Suprapubic skin (tissue), 4 donors: ENCODE data around the gene ZFP64. TPM values are rescaled to one million over a fixed set of nuclear protein-coding genes. Genes with fewer than 3 reads are reported as not detected.
"Not testable (repeated sequence)": the region's sequence is repeated elsewhere in the genome, so short reads cannot be mapped to it uniquely, and the experiment has no call there.

Experiments
- DNase-seq, 2 donors: peaks; one replicate each; pipeline ENCODE4 v3.0.0-alpha.2; 2019; ENCODE audit warnings: low spot score in 2 of 2
- H3K27ac ChIP-seq: fragments of 200-600 bp; sonication (generic); one replicate; pipeline ENCODE4 v1.5.1; 2019
- H3K27me3 ChIP-seq: fragments of 200-600 bp; sonication (generic); one replicate; pipeline ENCODE4 v1.5.1; 2019
- H3K36me3 ChIP-seq: fragments of 200-600 bp; sonication (generic); one replicate; pipeline ENCODE4 v1.5.1; 2019
- H3K4me1 ChIP-seq: fragments of 200-600 bp; sonication (generic); one replicate; pipeline ENCODE4 v1.5.1; 2019
- H3K4me3 ChIP-seq: fragments of 200-600 bp; sonication (generic); one replicate; pipeline ENCODE4 v1.5.1; 2019; ENCODE audit warnings: mild to moderate bottlenecking
- H3K9me3 ChIP-seq: fragments of 200-600 bp; sonication (generic); one replicate; pipeline ENCODE4 v1.5.1; 2019
- EP300 ChIP-seq: sonication (generic); formaldehyde crosslinking; IDR thresholded peaks from one replicate; pipeline ENCODE4 v1.6.1; 2017; ENCODE audit warnings: antibody characterized with exemption
- POLR2A ChIP-seq, 2 donors: fragments of 450-650 bp; IDR thresholded peaks; one replicate each; pipeline ENCODE4 v1.6.1; 2017; ENCODE audit warnings: antibody characterized with exemption in 2 of 2, mild to moderate bottlenecking in 2 of 2, moderate library complexity in 2 of 2
- POLR2AphosphoS5 ChIP-seq, 3 donors: sonication (generic); formaldehyde crosslinking; IDR thresholded peaks; one replicate each; pipeline ENCODE4 v1.6.1; 2017; ENCODE audit warnings: antibody characterized with exemption in 3 of 3
- WGBS: methylation state at CpG from one replicate; pipeline ENCODE4 v1.1.5; 2018; 5-methylcytosine and 5-hydroxymethylcytosine counted together
- total RNA-seq, 4 donors: library from RNA; depleted of rRNA; stranded (reverse); fragments of >200 nt; gene quantifications; one replicate each; pipeline ENCODE4 v1.1.0, GENCODE V29; 2016
- TF ChIP-seq, protein P1 (sequence below), 2 donors: fragments of 200-600 bp in 1 of 2; fragments of 450-650 bp in 1 of 2; sonication (generic) in 1 of 2; IDR thresholded peaks; one replicate each; pipeline ENCODE4 v1.5.1; 2016 to 2019; ENCODE audit warnings: antibody characterized with exemption in 2 of 2, mild to moderate bottlenecking in 1 of 2, moderate library complexity in 1 of 2

ZFP64 gene
- total RNA-seq, 4 donors from 2014 or later = 25.1 to 33.8 (median 28.2) TPM

DNA sequence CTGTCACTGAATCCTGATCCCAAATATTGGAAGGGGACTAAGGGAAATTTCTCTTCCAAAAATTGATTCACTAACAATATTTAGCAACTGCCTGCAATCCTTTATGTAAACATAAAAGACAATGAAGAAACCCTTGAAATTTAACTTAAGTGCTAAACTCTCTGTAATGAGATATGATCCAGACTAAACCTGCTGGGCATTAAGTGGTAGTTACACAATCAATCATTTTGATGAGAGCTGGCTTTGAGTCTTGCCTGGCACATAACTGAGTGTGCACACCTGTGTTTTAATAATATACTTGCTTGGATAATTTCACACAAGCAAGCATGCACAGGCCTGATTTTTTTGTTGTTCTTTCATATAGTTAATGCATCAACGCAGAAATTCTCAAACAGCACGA is 9.8 kb upstream of the ZFP64 start:
- H3K36me3 ChIP-seq = no peaks in the 10 kb centered on the region
- no peak for DNase-seq
- TF ChIP-seq POLR2AphosphoS5 (IDR thresholded peaks at IDR 0.05) (no peak), EP300 (no peak), POLR2A (IDR thresholded peaks at IDR 0.05) (no peak)
- TF ChIP-seq, protein P1, sequence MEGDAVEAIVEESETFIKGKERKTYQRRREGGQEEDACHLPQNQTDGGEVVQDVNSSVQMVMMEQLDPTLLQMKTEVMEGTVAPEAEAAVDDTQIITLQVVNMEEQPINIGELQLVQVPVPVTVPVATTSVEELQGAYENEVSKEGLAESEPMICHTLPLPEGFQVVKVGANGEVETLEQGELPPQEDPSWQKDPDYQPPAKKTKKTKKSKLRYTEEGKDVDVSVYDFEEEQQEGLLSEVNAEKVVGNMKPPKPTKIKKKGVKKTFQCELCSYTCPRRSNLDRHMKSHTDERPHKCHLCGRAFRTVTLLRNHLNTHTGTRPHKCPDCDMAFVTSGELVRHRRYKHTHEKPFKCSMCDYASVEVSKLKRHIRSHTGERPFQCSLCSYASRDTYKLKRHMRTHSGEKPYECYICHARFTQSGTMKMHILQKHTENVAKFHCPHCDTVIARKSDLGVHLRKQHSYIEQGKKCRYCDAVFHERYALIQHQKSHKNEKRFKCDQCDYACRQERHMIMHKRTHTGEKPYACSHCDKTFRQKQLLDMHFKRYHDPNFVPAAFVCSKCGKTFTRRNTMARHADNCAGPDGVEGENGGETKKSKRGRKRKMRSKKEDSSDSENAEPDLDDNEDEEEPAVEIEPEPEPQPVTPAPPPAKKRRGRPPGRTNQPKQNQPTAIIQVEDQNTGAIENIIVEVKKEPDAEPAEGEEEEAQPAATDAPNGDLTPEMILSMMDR (IDR thresholded peaks at IDR 0.05) = no peak
- WGBS = 52% methylated on average over 2 of the region's 2 CpGs
- H3K9me3 ChIP-seq = no peaks in the 10 kb centered on the region
- no peaks in the 10 kb centered on the region for H3K4me1 ChIP-seq
- no peak overlapping the region for H3K4me3 ChIP-seq
- H3K27ac ChIP-seq = no peak overlapping the region
- no peaks in the 10 kb centered on the region for H3K27me3 ChIP-seq

DNA sequence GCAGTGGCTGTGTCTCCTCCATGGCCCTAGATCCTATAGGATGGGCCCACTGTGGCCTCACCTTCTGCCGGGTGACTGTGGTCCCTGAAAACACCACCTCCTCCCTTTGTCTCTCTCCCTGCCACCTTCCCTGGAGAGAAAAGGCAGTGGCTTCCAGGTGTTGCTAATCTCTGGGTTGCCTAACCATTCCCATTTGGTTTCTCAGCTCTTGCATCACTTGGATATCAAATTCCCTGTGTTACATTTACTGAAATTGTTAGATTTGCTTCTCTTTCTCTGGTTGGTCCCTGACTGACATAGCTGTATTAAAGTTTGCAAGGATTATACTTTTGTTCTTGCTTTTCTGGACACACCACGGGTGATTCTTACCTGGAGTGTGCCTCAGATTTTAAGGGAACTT is 9.3 kb upstream of the ZFP64 start:
- H3K4me1 ChIP-seq = no peaks in the 10 kb centered on the region
- DNase-seq = no peak
- 68% methylated on average over 2 of the region's 2 CpGs for WGBS
- no peaks in the 10 kb centered on the region for H3K9me3 ChIP-seq
- H3K36me3 ChIP-seq = no peaks in the 10 kb centered on the region
- no peaks in the 10 kb centered on the region for H3K27me3 ChIP-seq
- TF ChIP-seq, protein P1 (IDR thresholded peaks at IDR 0.05) = no peak
- TF ChIP-seq POLR2AphosphoS5 (IDR thresholded peaks at IDR 0.05) (no peak), EP300 (no peak), POLR2A (IDR thresholded peaks at IDR 0.05) (no peak)
- H3K4me3 ChIP-seq = no peak overlapping the region
- no peak overlapping the region for H3K27ac ChIP-seq

DNA sequence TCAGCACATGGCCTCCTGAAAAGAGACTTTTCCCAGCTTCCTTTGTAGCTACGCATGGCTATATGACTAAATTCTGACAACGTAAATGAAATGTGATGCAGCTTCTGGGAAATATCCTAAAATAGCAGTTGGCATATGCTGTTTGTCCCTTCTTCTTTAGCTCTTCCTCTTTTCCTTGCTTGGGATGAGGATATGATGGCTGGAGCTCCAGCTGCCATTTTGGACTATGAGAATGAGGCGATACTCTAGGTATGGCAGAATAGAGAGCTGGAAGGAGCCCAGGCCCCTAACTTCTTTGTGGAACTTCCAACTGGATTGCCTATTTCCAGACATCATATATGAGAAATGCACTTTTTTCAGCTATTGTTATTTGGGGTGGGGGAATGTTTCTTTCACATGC is 5.3 kb upstream of the ZFP64 start:
- no peaks in the 10 kb centered on the region for H3K27me3 ChIP-seq
- TF ChIP-seq POLR2AphosphoS5 (IDR thresholded peaks at IDR 0.05) (no peak), EP300 (no peak), POLR2A (IDR thresholded peaks at IDR 0.05) (no peak)
- TF ChIP-seq, protein P1 (IDR thresholded peaks at IDR 0.05) = no peak
- no peak for DNase-seq
- peaks cover 5% of the 10 kb centered on the region for H3K4me1 ChIP-seq
- WGBS = 91% methylated on average over 3 of the region's 3 CpGs
- H3K9me3 ChIP-seq = no peaks in the 10 kb centered on the region
- no peaks in the 10 kb centered on the region for H3K36me3 ChIP-seq
- H3K27ac ChIP-seq = no peak overlapping the region
- no peak overlapping the region for H3K4me3 ChIP-seq

DNA sequence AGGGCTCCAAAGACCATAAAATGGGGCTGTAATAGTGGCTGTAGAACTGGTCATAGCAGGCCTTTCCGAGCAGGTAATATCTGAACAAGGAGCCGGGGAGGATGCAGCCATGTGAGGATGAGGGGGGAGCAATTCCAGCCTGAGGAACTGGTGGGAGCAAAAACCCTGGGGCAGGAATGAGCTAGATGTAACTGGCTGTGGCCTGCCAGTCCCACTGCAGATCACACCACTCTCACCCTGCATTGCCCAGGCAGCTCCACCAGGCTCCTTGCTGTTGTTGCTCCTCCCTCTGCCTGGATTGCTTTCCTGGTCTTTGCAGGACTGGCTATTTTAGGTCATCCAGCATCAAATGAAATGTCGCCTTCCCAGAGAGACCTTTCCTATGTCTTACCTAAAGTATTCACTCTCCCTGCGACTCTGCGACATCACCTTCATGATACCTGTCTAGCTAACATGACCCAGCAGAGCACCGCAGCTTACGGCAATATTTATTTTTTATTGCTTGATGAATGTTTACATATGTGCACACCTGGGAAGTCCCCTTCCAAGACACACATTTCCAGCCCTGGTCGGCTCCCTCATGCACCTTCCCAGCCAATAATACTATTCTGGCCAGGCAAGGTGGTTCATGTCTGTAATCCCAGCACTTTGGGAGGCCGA is 2.4 kb upstream of the ZFP64 start:
- DNase-seq = no peak
- Histone ChIP-seq H3K4me3 (no peak overlapping the region), H3K4me1 (peaks cover 16% of the 10 kb centered on the region), H3K27me3 (no peaks in the 10 kb centered on the region), H3K27ac (no peak overlapping the region), H3K36me3 (no peaks in the 10 kb centered on the region), H3K9me3 (no peaks in the 10 kb centered on the region)
- TF ChIP-seq, protein P1 (IDR thresholded peaks at IDR 0.05) = no peak
- TF ChIP-seq EP300 = no peak
- no peak for TF ChIP-seq POLR2A (IDR thresholded peaks at IDR 0.05)
- no peak for TF ChIP-seq POLR2AphosphoS5 (IDR thresholded peaks at IDR 0.05)
- 84% methylated on average over 9 of the region's 9 CpGs for WGBS

DNA sequence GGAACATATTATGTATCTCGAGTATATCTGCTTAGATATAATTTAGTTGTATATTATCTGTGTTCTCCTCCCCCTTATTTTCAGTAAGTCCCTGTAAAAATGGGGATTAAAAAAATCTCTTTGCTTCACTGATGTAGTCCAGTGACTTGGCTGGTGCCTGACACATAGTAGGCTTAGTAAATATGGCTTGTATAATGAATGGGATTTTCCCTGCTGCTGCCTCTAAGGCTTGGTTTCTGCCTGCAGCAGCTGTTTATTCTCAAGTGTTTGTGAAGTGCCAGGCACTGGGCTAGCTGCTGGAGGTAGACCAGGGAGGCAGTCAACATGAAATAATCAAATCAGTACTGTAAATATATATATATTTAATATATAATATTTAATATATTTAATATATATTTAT is 1.6 kb upstream of the ZFP64 start:
- Histone ChIP-seq H3K27ac (no peak overlapping the region), H3K4me3 (no peak overlapping the region), H3K36me3 (no peaks in the 10 kb centered on the region), H3K9me3 (no peaks in the 10 kb centered on the region), H3K4me1 (peaks cover 16% of the 10 kb centered on the region), H3K27me3 (no peaks in the 10 kb centered on the region)
- DNase-seq = no peak
- WGBS = 77% methylated on average over 1 of the region's 1 CpG
- TF ChIP-seq POLR2A (IDR thresholded peaks at IDR 0.05) = no peak
- TF ChIP-seq, protein P1 (IDR thresholded peaks at IDR 0.05) = no peak
- no peak for TF ChIP-seq POLR2AphosphoS5 (IDR thresholded peaks at IDR 0.05)
- TF ChIP-seq EP300 = no peak

DNA sequence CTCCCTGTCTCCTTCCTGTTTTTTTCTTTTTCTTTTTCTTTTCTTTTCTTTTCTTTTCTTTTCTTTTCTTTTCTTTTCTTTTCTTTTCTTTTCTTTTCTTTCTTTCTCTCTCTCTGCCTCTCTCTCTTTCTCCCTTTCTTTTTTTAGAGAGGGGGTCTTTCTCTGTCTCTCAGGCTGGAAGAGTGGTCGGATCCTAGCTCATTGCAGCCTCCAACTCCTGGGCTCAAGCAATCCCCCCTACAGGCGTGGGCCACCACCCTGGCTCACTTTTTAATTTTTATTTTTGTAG is 1.1 kb upstream of the ZFP64 start:
- H3K27ac ChIP-seq, H3K36me3 ChIP-seq, H3K9me3 ChIP-seq, H3K27me3 ChIP-seq, DNase-seq: not testable (repeated sequence)
- H3K4me3 ChIP-seq = peak overlapping the region; percentile 82
- WGBS = 86% methylated on average over 2 of the region's 2 CpGs
- peaks cover 16% of the 10 kb centered on the region for H3K4me1 ChIP-seq
